Cardiac fibroblast (primary cell): Measurements from ENCODE around the gene OPA3.
A peak's percentile ranks its signal among the peaks of the same experiment; 100 is the strongest.

Experiments
- DNase-seq, 2 donors: peaks; one replicate each; pipeline versions ENCODE4 v3.0.0 to v3.0.0-alpha.2; 2010; ENCODE audit warnings: low read depth in 2 of 2
- H3K4me3 ChIP-seq, 2 donors: replicated peaks in 1 of 2; 1 replicate in 1 of 2; 2 replicates in 1 of 2; pipeline ENCODE4 v1.5.1; 2011; ENCODE audit warnings: low read depth in 2 of 2, low read length in 2 of 2, mild to moderate bottlenecking in 2 of 2, moderate library complexity in 1 of 2
- CTCF ChIP-seq: IDR thresholded peaks from one replicate; pipeline ENCODE4 v1.5.1; 2011; ENCODE audit warnings: low read depth, mild to moderate bottlenecking, low read length, inconsistent platforms

The OPA3 gene

GRCh38 chr19:45495178-45495577 is 89.4 kb downstream of the OPA3 start:
- H3K4me3 ChIP-seq, result no peak overlapping the region
- no peak for TF ChIP-seq CTCF
- no peak for DNase-seq

- H3K4me3 ChIP-seq, result no peak overlapping the region
- TF ChIP-seq CTCF, result no peak
- DNase-seq, result no peak
Measured at GRCh38 chr19:45494261-45494916, 90.2 kb downstream of the OPA3 start.

GRCh38 chr19:45492627-45493470 is 91.8 kb downstream of the OPA3 start:
- peak overlapping the region; percentile 61 to 75 for H3K4me3 ChIP-seq
- no peak for TF ChIP-seq CTCF
- peak; percentile 66 to 89 for DNase-seq

- peak overlapping the region in 1 of 2 donors; percentile 75 for H3K4me3 ChIP-seq
- no peak for TF ChIP-seq CTCF
Measured at GRCh38 chr19:45492137-45492626, 92.4 kb downstream of the OPA3 start.

GRCh38 chr19:45489216-45489855 is 95.3 kb downstream of the OPA3 start:
- DNase-seq, result no peak
- H3K4me3 ChIP-seq, result no peak overlapping the region
- TF ChIP-seq CTCF, result no peak

More at GRCh38 chr19:45492137-45492626, 92.4 kb downstream of the OPA3 start:
- DNase-seq, result no peak

- no peak overlapping the region for H3K4me3 ChIP-seq
- TF ChIP-seq CTCF, result no peak
- no peak for DNase-seq
Measured at GRCh38 chr19:45488708-45489107, 95.9 kb downstream of the OPA3 start.
